ENCODE results near the gene ATP5PD. TPM values are rescaled to one million over a fixed set of nuclear protein-coding genes. Genes with fewer than 3 reads are reported as not detected.

ATP5PD gene
- total and polyA plus RNA-seq, 2 of the 13 experiments (the other 11 are each of a cell fraction or from before 2014, with no cell fraction given) = 158 to 428 TPM

DNA sequence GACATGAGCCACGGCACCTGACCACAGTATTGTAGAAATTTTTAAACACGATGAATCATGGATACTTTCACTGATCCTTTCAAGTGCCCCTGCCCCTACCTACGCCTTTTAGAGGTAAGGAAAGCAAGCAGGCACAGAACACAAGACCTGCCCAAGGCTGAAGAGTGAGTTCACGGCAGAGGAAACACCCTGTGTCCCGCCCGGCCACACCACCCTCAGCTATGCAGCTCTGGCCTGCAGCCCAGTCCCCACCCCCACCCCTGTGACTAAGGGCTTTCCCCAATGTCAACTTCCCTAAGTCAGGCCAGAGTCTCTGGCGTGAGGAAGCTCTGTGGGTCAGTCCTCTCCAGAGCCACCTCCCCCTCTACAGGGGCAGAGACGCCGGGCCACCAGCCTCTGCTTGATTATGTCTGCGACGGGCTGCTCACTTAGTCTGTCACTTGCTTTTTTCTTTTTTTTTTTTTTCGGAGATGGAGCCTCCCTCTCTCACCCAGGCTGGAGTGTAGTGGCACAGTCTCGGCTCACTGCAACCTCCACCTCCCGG is 49.4 kb upstream of the ATP5PD start (continued):
- TF ChIP-seq, protein P1, sequence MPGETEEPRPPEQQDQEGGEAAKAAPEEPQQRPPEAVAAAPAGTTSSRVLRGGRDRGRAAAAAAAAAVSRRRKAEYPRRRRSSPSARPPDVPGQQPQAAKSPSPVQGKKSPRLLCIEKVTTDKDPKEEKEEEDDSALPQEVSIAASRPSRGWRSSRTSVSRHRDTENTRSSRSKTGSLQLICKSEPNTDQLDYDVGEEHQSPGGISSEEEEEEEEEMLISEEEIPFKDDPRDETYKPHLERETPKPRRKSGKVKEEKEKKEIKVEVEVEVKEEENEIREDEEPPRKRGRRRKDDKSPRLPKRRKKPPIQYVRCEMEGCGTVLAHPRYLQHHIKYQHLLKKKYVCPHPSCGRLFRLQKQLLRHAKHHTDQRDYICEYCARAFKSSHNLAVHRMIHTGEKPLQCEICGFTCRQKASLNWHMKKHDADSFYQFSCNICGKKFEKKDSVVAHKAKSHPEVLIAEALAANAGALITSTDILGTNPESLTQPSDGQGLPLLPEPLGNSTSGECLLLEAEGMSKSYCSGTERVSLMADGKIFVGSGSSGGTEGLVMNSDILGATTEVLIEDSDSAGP (CRISPR knock-in tag; IDR thresholded peaks at IDR 0.05; ENCODE audit: borderline replicate concordance) = peak; percentile 31; the same call in 1 of the 2 replicates
- no peak for TF ChIP-seq IKZF1 (IDR thresholded peaks at IDR 0.05)
- TF ChIP-seq, protein P2, sequence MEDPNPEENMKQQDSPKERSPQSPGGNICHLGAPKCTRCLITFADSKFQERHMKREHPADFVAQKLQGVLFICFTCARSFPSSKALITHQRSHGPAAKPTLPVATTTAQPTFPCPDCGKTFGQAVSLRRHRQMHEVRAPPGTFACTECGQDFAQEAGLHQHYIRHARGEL (CRISPR knock-in tag; IDR thresholded peaks at IDR 0.05) = no peak
- peak; percentile 32; the same call in 1 of the 2 replicates for TF ChIP-seq SIN3A (IDR thresholded peaks at IDR 0.05; ENCODE audit: borderline replicate concordance, low read depth, low read length)
- peak; percentile 95 for TF ChIP-seq SAP130 (CRISPR knock-in tag; IDR thresholded peaks at IDR 0.05; ENCODE audit: low read depth)
- TF ChIP-seq TARDBP (CRISPR knock-in tag; IDR thresholded peaks at IDR 0.05) = no peak
- TF ChIP-seq, protein P3, sequence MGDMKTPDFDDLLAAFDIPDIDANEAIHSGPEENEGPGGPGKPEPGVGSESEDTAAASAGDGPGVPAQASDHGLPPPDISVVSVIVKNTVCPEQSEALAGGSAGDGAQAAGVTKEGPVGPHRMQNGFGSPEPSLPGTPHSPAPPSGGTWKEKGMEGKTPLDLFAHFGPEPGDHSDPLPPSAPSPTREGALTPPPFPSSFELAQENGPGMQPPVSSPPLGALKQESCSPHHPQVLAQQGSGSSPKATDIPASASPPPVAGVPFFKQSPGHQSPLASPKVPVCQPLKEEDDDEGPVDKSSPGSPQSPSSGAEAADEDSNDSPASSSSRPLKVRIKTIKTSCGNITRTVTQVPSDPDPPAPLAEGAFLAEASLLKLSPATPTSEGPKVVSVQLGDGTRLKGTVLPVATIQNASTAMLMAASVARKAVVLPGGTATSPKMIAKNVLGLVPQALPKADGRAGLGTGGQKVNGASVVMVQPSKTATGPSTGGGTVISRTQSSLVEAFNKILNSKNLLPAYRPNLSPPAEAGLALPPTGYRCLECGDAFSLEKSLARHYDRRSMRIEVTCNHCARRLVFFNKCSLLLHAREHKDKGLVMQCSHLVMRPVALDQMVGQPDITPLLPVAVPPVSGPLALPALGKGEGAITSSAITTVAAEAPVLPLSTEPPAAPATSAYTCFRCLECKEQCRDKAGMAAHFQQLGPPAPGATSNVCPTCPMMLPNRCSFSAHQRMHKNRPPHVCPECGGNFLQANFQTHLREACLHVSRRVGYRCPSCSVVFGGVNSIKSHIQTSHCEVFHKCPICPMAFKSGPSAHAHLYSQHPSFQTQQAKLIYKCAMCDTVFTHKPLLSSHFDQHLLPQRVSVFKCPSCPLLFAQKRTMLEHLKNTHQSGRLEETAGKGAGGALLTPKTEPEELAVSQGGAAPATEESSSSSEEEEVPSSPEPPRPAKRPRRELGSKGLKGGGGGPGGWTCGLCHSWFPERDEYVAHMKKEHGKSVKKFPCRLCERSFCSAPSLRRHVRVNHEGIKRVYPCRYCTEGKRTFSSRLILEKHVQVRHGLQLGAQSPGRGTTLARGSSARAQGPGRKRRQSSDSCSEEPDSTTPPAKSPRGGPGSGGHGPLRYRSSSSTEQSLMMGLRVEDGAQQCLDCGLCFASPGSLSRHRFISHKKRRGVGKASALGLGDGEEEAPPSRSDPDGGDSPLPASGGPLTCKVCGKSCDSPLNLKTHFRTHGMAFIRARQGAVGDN (CRISPR knock-in tag; IDR thresholded peaks at IDR 0.05) = peak; percentile 81
- TF ChIP-seq STAT5B (CRISPR knock-in tag; IDR thresholded peaks at IDR 0.05) = no peak
- TF ChIP-seq, protein P4, sequence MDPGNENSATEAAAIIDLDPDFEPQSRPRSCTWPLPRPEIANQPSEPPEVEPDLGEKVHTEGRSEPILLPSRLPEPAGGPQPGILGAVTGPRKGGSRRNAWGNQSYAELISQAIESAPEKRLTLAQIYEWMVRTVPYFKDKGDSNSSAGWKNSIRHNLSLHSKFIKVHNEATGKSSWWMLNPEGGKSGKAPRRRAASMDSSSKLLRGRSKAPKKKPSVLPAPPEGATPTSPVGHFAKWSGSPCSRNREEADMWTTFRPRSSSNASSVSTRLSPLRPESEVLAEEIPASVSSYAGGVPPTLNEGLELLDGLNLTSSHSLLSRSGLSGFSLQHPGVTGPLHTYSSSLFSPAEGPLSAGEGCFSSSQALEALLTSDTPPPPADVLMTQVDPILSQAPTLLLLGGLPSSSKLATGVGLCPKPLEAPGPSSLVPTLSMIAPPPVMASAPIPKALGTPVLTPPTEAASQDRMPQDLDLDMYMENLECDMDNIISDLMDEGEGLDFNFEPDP (CRISPR knock-in tag; conservative IDR thresholded peaks at IDR 0.05) = no peak
- no peak for TF ChIP-seq ZNF720 (CRISPR knock-in tag; IDR thresholded peaks at IDR 0.05)
- TF ChIP-seq, protein P5, sequence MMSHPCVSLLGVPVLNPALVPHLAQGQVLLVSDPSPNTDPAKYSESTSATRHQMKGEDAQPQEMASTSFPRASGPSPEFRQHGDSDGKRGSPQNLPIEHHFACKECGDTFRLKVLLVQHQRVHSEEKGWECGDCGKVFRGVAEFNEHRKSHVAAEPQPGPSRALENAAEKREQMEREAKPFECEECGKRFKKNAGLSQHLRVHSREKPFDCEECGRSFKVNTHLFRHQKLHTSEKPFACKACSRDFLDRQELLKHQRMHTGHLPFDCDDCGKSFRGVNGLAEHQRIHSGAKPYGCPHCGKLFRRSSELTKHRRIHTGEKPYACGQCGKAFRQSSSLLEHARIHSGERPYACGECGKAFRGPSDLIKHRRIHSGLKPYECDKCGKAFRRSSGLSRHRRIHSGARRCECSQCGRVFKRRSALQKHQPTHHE (CRISPR knock-in tag; IDR thresholded peaks at IDR 0.05; ENCODE audit: borderline replicate concordance) = no peak
- no peak for TF ChIP-seq HHEX (CRISPR knock-in tag; IDR thresholded peaks at IDR 0.05)
- TF ChIP-seq, protein P6, sequence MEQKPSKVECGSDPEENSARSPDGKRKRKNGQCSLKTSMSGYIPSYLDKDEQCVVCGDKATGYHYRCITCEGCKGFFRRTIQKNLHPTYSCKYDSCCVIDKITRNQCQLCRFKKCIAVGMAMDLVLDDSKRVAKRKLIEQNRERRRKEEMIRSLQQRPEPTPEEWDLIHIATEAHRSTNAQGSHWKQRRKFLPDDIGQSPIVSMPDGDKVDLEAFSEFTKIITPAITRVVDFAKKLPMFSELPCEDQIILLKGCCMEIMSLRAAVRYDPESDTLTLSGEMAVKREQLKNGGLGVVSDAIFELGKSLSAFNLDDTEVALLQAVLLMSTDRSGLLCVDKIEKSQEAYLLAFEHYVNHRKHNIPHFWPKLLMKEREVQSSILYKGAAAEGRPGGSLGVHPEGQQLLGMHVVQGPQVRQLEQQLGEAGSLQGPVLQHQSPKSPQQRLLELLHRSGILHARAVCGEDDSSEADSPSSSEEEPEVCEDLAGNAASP (CRISPR knock-in tag; IDR thresholded peaks at IDR 0.05; ENCODE audit: borderline replicate concordance) = no peak; the same call in 1 of the 2 replicates
- no peak for TF ChIP-seq NR2C2 (CRISPR knock-in tag; IDR thresholded peaks at IDR 0.05; ENCODE audit: borderline replicate concordance)
- no peak for TF ChIP-seq SAFB2 (CRISPR knock-in tag; IDR thresholded peaks at IDR 0.05; ENCODE audit: borderline replicate concordance, low read depth)
- TF ChIP-seq SRSF9 (IDR thresholded peaks at IDR 0.05; ENCODE audit: borderline replicate concordance, insufficient read depth, low read depth, low read length, poor library complexity, severe bottlenecking) = no peak
